ENCODE measurements around the gene TMCO2.

TMCO2 gene

DNA sequence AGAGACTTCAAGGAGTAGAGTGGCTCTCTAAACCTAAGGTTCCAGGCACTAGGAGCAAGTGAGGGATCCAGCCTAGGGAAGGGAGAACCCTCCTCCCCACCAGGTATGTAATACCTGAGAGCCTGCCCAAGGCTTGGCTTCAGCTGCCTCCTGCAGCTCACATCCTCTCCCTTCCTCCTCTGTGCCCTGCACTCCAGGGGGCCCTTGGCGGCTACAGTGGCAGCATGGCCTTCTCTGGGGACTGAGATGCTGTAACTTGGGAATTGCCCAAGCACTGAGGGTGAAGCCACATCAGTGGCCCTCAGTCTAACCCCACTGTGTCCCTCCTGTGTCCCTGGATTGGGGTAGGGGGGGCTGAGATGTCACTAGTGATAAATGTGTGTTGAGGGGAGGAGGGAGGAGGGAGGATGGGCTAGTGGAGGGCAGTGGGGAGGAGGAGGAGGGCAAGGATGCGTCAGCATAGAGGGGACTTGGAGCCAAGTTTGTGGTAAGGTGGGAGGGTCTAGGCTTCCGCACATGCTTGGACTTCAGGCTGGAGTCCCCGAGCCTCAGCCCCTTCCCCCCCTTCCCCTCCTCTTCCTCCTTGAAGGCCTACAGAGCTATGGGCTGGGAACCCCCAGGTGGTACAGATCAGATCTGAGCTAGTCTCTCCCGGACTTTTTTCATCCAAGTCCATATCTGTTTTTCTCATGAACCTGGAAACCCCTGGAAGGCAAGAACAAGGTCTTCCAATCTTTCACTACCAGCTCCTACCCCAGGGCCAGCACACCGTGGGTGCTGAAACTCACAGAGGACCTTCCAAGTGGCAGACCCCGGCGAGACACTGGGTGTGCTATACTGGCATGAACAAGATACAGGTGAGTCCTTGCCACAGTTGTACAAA, 51.9 kb downstream of the TMCO2 start:
- TF ChIP-seq, protein P1, sequence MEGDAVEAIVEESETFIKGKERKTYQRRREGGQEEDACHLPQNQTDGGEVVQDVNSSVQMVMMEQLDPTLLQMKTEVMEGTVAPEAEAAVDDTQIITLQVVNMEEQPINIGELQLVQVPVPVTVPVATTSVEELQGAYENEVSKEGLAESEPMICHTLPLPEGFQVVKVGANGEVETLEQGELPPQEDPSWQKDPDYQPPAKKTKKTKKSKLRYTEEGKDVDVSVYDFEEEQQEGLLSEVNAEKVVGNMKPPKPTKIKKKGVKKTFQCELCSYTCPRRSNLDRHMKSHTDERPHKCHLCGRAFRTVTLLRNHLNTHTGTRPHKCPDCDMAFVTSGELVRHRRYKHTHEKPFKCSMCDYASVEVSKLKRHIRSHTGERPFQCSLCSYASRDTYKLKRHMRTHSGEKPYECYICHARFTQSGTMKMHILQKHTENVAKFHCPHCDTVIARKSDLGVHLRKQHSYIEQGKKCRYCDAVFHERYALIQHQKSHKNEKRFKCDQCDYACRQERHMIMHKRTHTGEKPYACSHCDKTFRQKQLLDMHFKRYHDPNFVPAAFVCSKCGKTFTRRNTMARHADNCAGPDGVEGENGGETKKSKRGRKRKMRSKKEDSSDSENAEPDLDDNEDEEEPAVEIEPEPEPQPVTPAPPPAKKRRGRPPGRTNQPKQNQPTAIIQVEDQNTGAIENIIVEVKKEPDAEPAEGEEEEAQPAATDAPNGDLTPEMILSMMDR (IDR thresholded peaks at IDR 0.05) = no peak

DNA sequence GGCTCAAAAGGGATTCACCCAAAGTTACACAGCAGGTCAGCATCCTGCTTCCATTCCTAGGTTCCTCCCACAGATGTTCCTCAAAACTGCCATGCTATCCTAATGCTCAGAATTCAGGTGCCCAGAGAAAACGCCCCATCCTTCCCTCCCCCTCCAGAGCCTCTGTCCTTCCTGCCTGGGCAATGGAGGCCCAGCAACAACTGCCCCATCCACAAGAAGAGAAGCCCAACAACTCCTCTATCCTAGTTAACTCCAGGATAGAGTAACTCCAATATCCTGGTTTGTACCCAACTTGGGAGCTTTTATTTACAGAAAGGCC, 52.5 kb downstream of the TMCO2 start:
- TF ChIP-seq, protein P1 (IDR thresholded peaks at IDR 0.05) = no peak

DNA sequence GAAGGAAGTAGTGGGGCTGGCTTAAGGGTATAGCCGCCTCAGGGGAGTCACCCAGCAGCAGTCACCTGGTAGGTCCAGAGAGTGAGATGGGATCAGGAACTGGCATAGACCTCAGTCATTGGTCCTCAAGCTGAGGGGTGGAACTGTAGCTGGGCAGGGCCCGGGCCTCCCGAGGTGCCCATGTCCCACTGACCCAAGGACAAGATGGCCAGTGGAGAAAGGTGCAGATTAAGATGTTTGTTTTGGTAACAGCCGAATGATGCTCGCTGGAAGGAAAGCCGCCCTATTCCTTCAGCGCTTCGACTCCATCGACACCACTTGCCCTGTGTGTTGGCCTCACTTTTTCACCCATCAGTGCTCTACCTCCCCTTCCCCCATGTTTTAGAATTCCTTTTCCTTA, 52.9 kb downstream of the TMCO2 start:
- TF ChIP-seq, protein P1 (IDR thresholded peaks at IDR 0.05) = no peak

DNA sequence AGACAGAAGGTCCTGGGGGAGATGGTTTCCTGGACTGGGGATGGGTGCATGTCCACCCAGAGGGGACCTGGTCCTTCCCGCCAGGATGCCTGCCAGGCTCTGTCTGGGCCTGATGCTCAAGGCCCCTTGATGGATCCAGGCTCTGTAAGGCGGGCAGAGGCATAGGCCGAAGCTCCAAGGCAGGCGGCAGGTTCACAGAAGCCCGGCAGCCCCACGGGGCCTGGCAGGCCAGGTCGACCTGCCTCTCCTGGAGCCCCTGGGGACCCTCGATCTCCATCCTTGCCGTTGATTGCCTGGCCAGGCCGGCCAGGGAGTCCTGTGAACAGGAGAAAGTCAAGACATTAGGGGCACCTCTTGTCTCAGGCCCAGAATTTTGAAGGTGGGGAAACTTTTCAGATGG, 53.3 kb downstream of the TMCO2 start:
- TF ChIP-seq, protein P1 (IDR thresholded peaks at IDR 0.05) = no peak

Measured in LNCAP (cell line).